ENCODE measurements around the gene BLOC1S1. TPM values are rescaled to one million over a fixed set of nuclear protein-coding genes. Genes with fewer than 3 reads are reported as not detected.
A peak's percentile ranks its signal among the peaks of the same experiment; 100 is the strongest.

BLOC1S1 gene
- total and polyA plus RNA-seq, 9 of the 15 experiments (the other 6 are each of a cell fraction or from before 2014, with no cell fraction given) = 75.2 to 161 (median 98.8) TPM

GRCh38 chr12:55728186-55728938, 12.5 kb downstream of the BLOC1S1 start (continued):
- no peak for TF ChIP-seq CHAMP1 (IDR thresholded peaks at IDR 0.05)
- no peak for TF ChIP-seq NKRF (IDR thresholded peaks at IDR 0.05; ENCODE audit: borderline replicate concordance)
- peak; percentile 5; the same call in 1 of the 2 replicates for TF ChIP-seq ZBTB9 (CRISPR knock-in tag; IDR thresholded peaks at IDR 0.05)
- TF ChIP-seq BDP1 (IDR thresholded peaks at IDR 0.05; ENCODE audit: insufficient read depth, insufficient read length) = no peak
- TF ChIP-seq ZNF263 (CRISPR knock-in tag; IDR thresholded peaks at IDR 0.05; ENCODE audit: borderline replicate concordance) = no peak
- no peak for TF ChIP-seq HOMEZ (CRISPR knock-in tag; IDR thresholded peaks at IDR 0.05)
- TF ChIP-seq ZNF280B (CRISPR knock-in tag; IDR thresholded peaks at IDR 0.05) = no peak
- TF ChIP-seq HDAC8 (tag; IDR thresholded peaks at IDR 0.05) = no peak
- peak in 1 of 2 experiments; percentile 25 for TF ChIP-seq E2F6 (IDR thresholded peaks at IDR 0.05; ENCODE audit: borderline replicate concordance in 1 of 2, extremely low read depth in 1 of 2, insufficient read depth in 1 of 2, insufficient read length in 1 of 2, low read depth in 1 of 2, low read length in 1 of 2, poor library complexity in 1 of 2, severe bottlenecking in 1 of 2)
- no peak for TF ChIP-seq EWSR1 (IDR thresholded peaks at IDR 0.05; ENCODE audit: borderline replicate concordance, low read depth, partially characterized antibody)
- TF ChIP-seq FOXP1 (CRISPR knock-in tag; IDR thresholded peaks at IDR 0.05) = peak; percentile 26; the same call in 1 of the 2 replicates
- TF ChIP-seq OTX1 (CRISPR knock-in tag; IDR thresholded peaks at IDR 0.05) = no peak
- TF ChIP-seq ZNF449 (CRISPR knock-in tag; IDR thresholded peaks at IDR 0.05) = no peak
